Activated naive CD8-positive, alpha-beta T cell treated with anti-CD3 and anti-CD28 coated beads, Interleukin-2, amount 50 U/mL, for 24 hours (primary cell): Measurements from ENCODE around the gene PPP1R12B.

Experiments
- ATAC-seq: fragments of 150-1000 bp; cut with Tn5 transposase; one replicate; pipeline ENCODE4 v1.10.0; 2021
- DNase-seq: peaks from one replicate; pipeline ENCODE4 v3.0.0; 2021
- H3K27ac Mint-ChIP-seq: one replicate; pipeline ENCODE4 v1.8.0; 2021; ENCODE audit warnings: mild to moderate bottlenecking, mixed read lengths
- H3K27me3 Mint-ChIP-seq: one replicate; pipeline ENCODE4 v1.8.0; 2021; ENCODE audit warnings: mixed read lengths
- H3K36me3 Mint-ChIP-seq: one replicate; pipeline ENCODE4 v1.8.0; 2021; ENCODE audit warnings: low read depth, mixed read lengths
- H3K4me1 Mint-ChIP-seq: one replicate; pipeline ENCODE4 v1.8.0; 2021; ENCODE audit warnings: mixed read lengths
- H3K4me3 Mint-ChIP-seq: one replicate; pipeline ENCODE4 v1.8.0; 2021; ENCODE audit warnings: mild to moderate bottlenecking, moderate library complexity, mixed read lengths
- H3K9me3 Mint-ChIP-seq: one replicate; pipeline ENCODE4 v1.8.0; 2021; ENCODE audit warnings: mixed read lengths

The PPP1R12B gene

GRCh38 chr1:202348509-202349205 is at the start of gene PPP1R12B:
Gene PPP1R12B (plus strand): TSS chr1:202348699. CDS start chr1:202348852, 153 bp downstream.
- Mint-ChIP-seq H3K36me3 (no peaks in the 10 kb centered on the region), H3K4me3 (peak within 1 kb of the TSS; percentile 87), H3K27me3 (no peaks in the 10 kb centered on the region), H3K27ac (peak within 1 kb of the TSS; percentile 87), H3K4me1 (peaks cover 21% of the 10 kb centered on the region), H3K9me3 (no peaks in the 10 kb centered on the region)
- DNase-seq (peak; percentile 94), ATAC-seq (peak; percentile 99)

- no peaks in the 10 kb centered on the region for H3K4me1 Mint-ChIP-seq
- DNase-seq, result no peak
- H3K27me3 Mint-ChIP-seq, result peaks cover 4% of the 10 kb centered on the region
- no peak overlapping the region for H3K4me3 Mint-ChIP-seq
- no peaks in the 10 kb centered on the region for H3K9me3 Mint-ChIP-seq
- no peak for ATAC-seq
- H3K36me3 Mint-ChIP-seq, result no peaks in the 10 kb centered on the region
- H3K27ac Mint-ChIP-seq, result no peak overlapping the region
Measured at GRCh38 chr1:202302166-202302565, 46.3 kb upstream of the PPP1R12B start.

GRCh38 chr1:202304375-202304774 is 44.1 kb upstream of the PPP1R12B start:
- ATAC-seq (no peak), DNase-seq (no peak)
- Mint-ChIP-seq H3K27ac (no peak overlapping the region), H3K9me3 (no peaks in the 10 kb centered on the region), H3K27me3 (peaks cover 4% of the 10 kb centered on the region), H3K36me3 (no peaks in the 10 kb centered on the region), H3K4me3 (no peak overlapping the region), H3K4me1 (no peaks in the 10 kb centered on the region)

GRCh38 chr1:202305168-202305567 is 43.3 kb upstream of the PPP1R12B start:
- ATAC-seq (no peak), DNase-seq (no peak)
- H3K4me1 Mint-ChIP-seq, result no peaks in the 10 kb centered on the region
- no peak overlapping the region for H3K4me3 Mint-ChIP-seq
- no peaks in the 10 kb centered on the region for H3K36me3 Mint-ChIP-seq
- H3K27me3 Mint-ChIP-seq, result peaks cover 4% of the 10 kb centered on the region
- H3K27ac Mint-ChIP-seq, result no peak overlapping the region
- H3K9me3 Mint-ChIP-seq, result no peaks in the 10 kb centered on the region

- H3K27me3 Mint-ChIP-seq, result peaks cover 4% of the 10 kb centered on the region
- DNase-seq (no peak), ATAC-seq (peak; percentile 9)
- no peak overlapping the region for H3K27ac Mint-ChIP-seq
- H3K9me3 Mint-ChIP-seq, result no peaks in the 10 kb centered on the region
- peaks cover 2% of the 10 kb centered on the region for H3K4me1 Mint-ChIP-seq
- no peaks in the 10 kb centered on the region for H3K36me3 Mint-ChIP-seq
- no peak overlapping the region for H3K4me3 Mint-ChIP-seq
Measured at GRCh38 chr1:202306535-202307345, 41.8 kb upstream of the PPP1R12B start.

GRCh38 chr1:202310071-202310725 is 38.3 kb upstream of the PPP1R12B start:
- ATAC-seq (no peak), DNase-seq (no peak)
- Mint-ChIP-seq H3K27ac (no peak overlapping the region), H3K9me3 (no peaks in the 10 kb centered on the region), H3K4me1 (peaks cover 9% of the 10 kb centered on the region), H3K27me3 (peaks cover 1% of the 10 kb centered on the region), H3K36me3 (no peaks in the 10 kb centered on the region), H3K4me3 (no peak overlapping the region)

- ATAC-seq, result no peak
- Mint-ChIP-seq H3K4me1 (peaks cover 9% of the 10 kb centered on the region), H3K36me3 (no peaks in the 10 kb centered on the region), H3K9me3 (no peaks in the 10 kb centered on the region), H3K27me3 (peaks cover 1% of the 10 kb centered on the region), H3K27ac (no peak overlapping the region), H3K4me3 (no peak overlapping the region)
- DNase-seq, result no peak
Measured at GRCh38 chr1:202310746-202311145, 37.8 kb upstream of the PPP1R12B start.

GRCh38 chr1:202311875-202312635 is 36.4 kb upstream of the PPP1R12B start:
- Mint-ChIP-seq H3K9me3 (no peaks in the 10 kb centered on the region), H3K27ac (no peak overlapping the region), H3K4me1 (peaks cover 9% of the 10 kb centered on the region), H3K27me3 (peaks cover 1% of the 10 kb centered on the region), H3K4me3 (no peak overlapping the region), H3K36me3 (no peaks in the 10 kb centered on the region)
- DNase-seq, result no peak
- ATAC-seq, result no peak

GRCh38 chr1:202315576-202316168 is 32.8 kb upstream of the PPP1R12B start:
- Mint-ChIP-seq H3K4me3 (no peak overlapping the region), H3K27me3 (peaks cover 1% of the 10 kb centered on the region), H3K36me3 (no peaks in the 10 kb centered on the region), H3K4me1 (peaks cover 22% of the 10 kb centered on the region), H3K27ac (no peak overlapping the region), H3K9me3 (no peaks in the 10 kb centered on the region)
- ATAC-seq, result peak; percentile 68
- peak; percentile 78 for DNase-seq

GRCh38 chr1:202316186-202316585 is 32.3 kb upstream of the PPP1R12B start:
- DNase-seq (no peak), ATAC-seq (no peak)
- Mint-ChIP-seq H3K9me3 (no peaks in the 10 kb centered on the region), H3K4me3 (no peak overlapping the region), H3K27me3 (no peaks in the 10 kb centered on the region), H3K36me3 (no peaks in the 10 kb centered on the region), H3K4me1 (peaks cover 22% of the 10 kb centered on the region), H3K27ac (no peak overlapping the region)

GRCh38 chr1:202317941-202318925 is 30.3 kb upstream of the PPP1R12B start:
- no peaks in the 10 kb centered on the region for H3K9me3 Mint-ChIP-seq
- H3K4me3 Mint-ChIP-seq, result no peak overlapping the region
- H3K27ac Mint-ChIP-seq, result no peak overlapping the region
- no peaks in the 10 kb centered on the region for H3K27me3 Mint-ChIP-seq
- ATAC-seq (no peak), DNase-seq (no peak)
- H3K4me1 Mint-ChIP-seq, result peaks cover 13% of the 10 kb centered on the region
- H3K36me3 Mint-ChIP-seq, result no peaks in the 10 kb centered on the region

- no peak for DNase-seq
- no peaks in the 10 kb centered on the region for H3K27me3 Mint-ChIP-seq
- no peaks in the 10 kb centered on the region for H3K9me3 Mint-ChIP-seq
- H3K4me3 Mint-ChIP-seq, result no peak overlapping the region
- H3K4me1 Mint-ChIP-seq, result peaks cover 13% of the 10 kb centered on the region
- no peaks in the 10 kb centered on the region for H3K36me3 Mint-ChIP-seq
- no peak for ATAC-seq
- H3K27ac Mint-ChIP-seq, result no peak overlapping the region
Measured at GRCh38 chr1:202319381-202320080, 29.0 kb upstream of the PPP1R12B start.

- H3K4me3 Mint-ChIP-seq, result no peak overlapping the region
- ATAC-seq (no peak), DNase-seq (no peak)
- H3K9me3 Mint-ChIP-seq, result no peaks in the 10 kb centered on the region
- no peaks in the 10 kb centered on the region for H3K27me3 Mint-ChIP-seq
- H3K27ac Mint-ChIP-seq, result no peak overlapping the region
- H3K36me3 Mint-ChIP-seq, result no peaks in the 10 kb centered on the region
- peaks cover 13% of the 10 kb centered on the region for H3K4me1 Mint-ChIP-seq
Measured at GRCh38 chr1:202320081-202320405, 28.5 kb upstream of the PPP1R12B start.
